ENCODE measurements around the gene ARHGAP15.

GRCh38 chr2:143476336-143477087, 347.3 kb downstream of the ARHGAP15 start:
- TF ChIP-seq CTCF (IDR thresholded peaks at IDR 0.05; ENCODE audit: insufficient read depth, low read depth, low read length) (no peak), EZH2 (IDR thresholded peaks at IDR 0.05; ENCODE audit: insufficient read depth, low read length) (no peak)
